ENCODE measurements around the gene TMEM14B. TPM values are rescaled to one million over a fixed set of nuclear protein-coding genes. Genes with fewer than 3 reads are reported as not detected.

Gene TMEM14B
- total and polyA plus RNA-seq, 9 of the 15 experiments (the other 6 are each of a cell fraction or from before 2014, with no cell fraction given) = 174 to 862 (median 263) TPM

GRCh38 chr6:10747251-10747972 lies at the start of gene TMEM14B (continued):
- TF ChIP-seq GATAD2A (IDR thresholded peaks at IDR 0.05) = 0 out of 2 replicates have a peak, but pooled peaks have one; percentile 21
- TF ChIP-seq, protein P1, sequence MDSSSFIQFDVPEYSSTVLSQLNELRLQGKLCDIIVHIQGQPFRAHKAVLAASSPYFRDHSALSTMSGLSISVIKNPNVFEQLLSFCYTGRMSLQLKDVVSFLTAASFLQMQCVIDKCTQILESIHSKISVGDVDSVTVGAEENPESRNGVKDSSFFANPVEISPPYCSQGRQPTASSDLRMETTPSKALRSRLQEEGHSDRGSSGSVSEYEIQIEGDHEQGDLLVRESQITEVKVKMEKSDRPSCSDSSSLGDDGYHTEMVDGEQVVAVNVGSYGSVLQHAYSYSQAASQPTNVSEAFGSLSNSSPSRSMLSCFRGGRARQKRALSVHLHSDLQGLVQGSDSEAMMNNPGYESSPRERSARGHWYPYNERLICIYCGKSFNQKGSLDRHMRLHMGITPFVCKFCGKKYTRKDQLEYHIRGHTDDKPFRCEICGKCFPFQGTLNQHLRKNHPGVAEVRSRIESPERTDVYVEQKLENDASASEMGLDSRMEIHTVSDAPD (CRISPR knock-in tag; IDR thresholded peaks at IDR 0.05) = no peak
- no peak for TF ChIP-seq SMAD1 (IDR thresholded peaks at IDR 0.05; ENCODE audit: low read depth, low read length, partially characterized antibody)
- no peak for TF ChIP-seq ZNF140 (CRISPR knock-in tag; IDR thresholded peaks at IDR 0.05)
- 0 out of 2 replicates have a peak, but pooled peaks have one; percentile 19 for TF ChIP-seq PTBP1 (IDR thresholded peaks at IDR 0.05; ENCODE audit: low read depth, low read length)
- TF ChIP-seq ZNF143 (CRISPR knock-in tag; IDR thresholded peaks at IDR 0.05) = no peak
- TF ChIP-seq JUN (IDR thresholded peaks at IDR 0.05; ENCODE audit: borderline replicate concordance, low read depth, low read length) = peak; percentile 53; the same call in 1 of the 2 replicates
- TF ChIP-seq JUN (CRISPR knock-in tag; IDR thresholded peaks at IDR 0.05; ENCODE audit: borderline replicate concordance) = no peak
- TF ChIP-seq ZNF436 (CRISPR knock-in tag; IDR thresholded peaks at IDR 0.05) = peak; percentile 61; the same call in 1 of the 2 replicates
- no peak for TF ChIP-seq ZFP91 (CRISPR knock-in tag; IDR thresholded peaks at IDR 0.05)
- TF ChIP-seq, protein P2, sequence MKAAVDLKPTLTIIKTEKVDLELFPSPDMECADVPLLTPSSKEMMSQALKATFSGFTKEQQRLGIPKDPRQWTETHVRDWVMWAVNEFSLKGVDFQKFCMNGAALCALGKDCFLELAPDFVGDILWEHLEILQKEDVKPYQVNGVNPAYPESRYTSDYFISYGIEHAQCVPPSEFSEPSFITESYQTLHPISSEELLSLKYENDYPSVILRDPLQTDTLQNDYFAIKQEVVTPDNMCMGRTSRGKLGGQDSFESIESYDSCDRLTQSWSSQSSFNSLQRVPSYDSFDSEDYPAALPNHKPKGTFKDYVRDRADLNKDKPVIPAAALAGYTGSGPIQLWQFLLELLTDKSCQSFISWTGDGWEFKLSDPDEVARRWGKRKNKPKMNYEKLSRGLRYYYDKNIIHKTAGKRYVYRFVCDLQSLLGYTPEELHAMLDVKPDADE (conservative IDR thresholded peaks at IDR 0.05; ENCODE audit: control insufficient read depth, low read depth, low read length) = no peak; the same call in 1 of the 2 replicates
- 0 out of 2 replicates have a peak, but pooled peaks have one; percentile 63 for TF ChIP-seq ZNF586 (CRISPR knock-in tag; conservative IDR thresholded peaks at IDR 0.05)
- peak; percentile 90 for TF ChIP-seq SP1 (CRISPR knock-in tag; IDR thresholded peaks at IDR 0.05)
- no peak for TF ChIP-seq TEAD2 (tag; IDR thresholded peaks at IDR 0.05)
- TF ChIP-seq BACH1 (tag; IDR thresholded peaks at IDR 0.05) = no peak
- peak in 1 of 2 experiments; percentile 91; a peak in 2 of 4 replicates for TF ChIP-seq ZNF639 (CRISPR knock-in tag; conservative IDR thresholded peaks at IDR 0.05 in 1 of 2, IDR thresholded peaks at IDR 0.05 in 1 of 2)
- no peak for TF ChIP-seq ZNF395 (CRISPR knock-in tag; IDR thresholded peaks at IDR 0.05)
- TF ChIP-seq ZNF551 (CRISPR knock-in tag; IDR thresholded peaks at IDR 0.05) = no peak
- peak; percentile 92 for TF ChIP-seq POLR2B (IDR thresholded peaks at IDR 0.05; ENCODE audit: low read depth, partially characterized antibody)
- TF ChIP-seq NBN (IDR thresholded peaks at IDR 0.05; ENCODE audit: low read depth) = no peak; the same call in 1 of the 2 replicates
- no peak for TF ChIP-seq TCF7 (IDR thresholded peaks at IDR 0.05; ENCODE audit: borderline replicate concordance)
